SK-N-SH (cell line): ENCODE data around the gene NPFF. TPM values are rescaled to one million over a fixed set of nuclear protein-coding genes. Genes with fewer than 3 reads are reported as not detected.

Experiments used
- CTCF ChIA-PET: fragments of 300-600, 350-600 bp; formaldehyde crosslinking; extraction: SDS; loops from one replicate; lab custom pipeline; 2021; lab: Yijun Ruan, JAX
- POLR2A ChIA-PET: fragments of 350-600 bp; sonication (Branson Sonifier 250); formaldehyde crosslinking; extraction: SDS; loops from one replicate; lab custom pipeline; 2020; ENCODE audit warnings: antibody characterized with exemption, inconsistent platforms; lab: Yijun Ruan, JAX
- DNase-seq: peaks from one replicate; pipeline ENCODE4 v3.0.0; 2012
- H2AFZ ChIP-seq: fragments of 200-600 bp; sonication (generic); 2 replicates; pipeline ENCODE4 v1.8.1; 2016; ENCODE audit warnings: antibody characterized with exemption, mild to moderate bottlenecking, low read depth
- H3F3A ChIP-seq: fragments of 200-600 bp; sonication (generic); replicated peaks from 2 replicates; pipeline ENCODE3; 2016; ENCODE audit warnings: antibody characterized with exemption, mild to moderate bottlenecking; ENCODE audit not compliant: insufficient read depth
- H3K27ac ChIP-seq, 2 experiments: fragments of 200-500 bp in 1 of 2; fragments of 200-600 bp in 1 of 2; sonication (Bioruptor generic) in 1 of 2; sonication (generic), shearing (Covaris generic) in 1 of 2; 2 replicates each; pipeline versions ENCODE4 v1.5.1 to v1.6.1; 2014 to 2016; ENCODE audit warnings: low read depth in 2 of 2, inconsistent platforms in 1 of 2, low read length in 1 of 2, mild to moderate bottlenecking in 1 of 2, mixed read lengths in 1 of 2
- H3K27me3 ChIP-seq: fragments of 200-600 bp; sonication (generic), shearing (Covaris generic); 2 replicates; pipeline ENCODE4 v1.6.1; 2016; ENCODE audit warnings: mixed run types; ENCODE audit not compliant: insufficient read depth
- H3K36me3 ChIP-seq, 2 experiments: fragments of 200-500 bp in 1 of 2; fragments of 200-600 bp in 1 of 2; sonication (Bioruptor generic) in 1 of 2; sonication (generic) in 1 of 2; replicated peaks in 1 of 2; 2 replicates each; pipeline versions ENCODE3 to v1.5.1; 2014 to 2016; ENCODE audit warnings: low read length in 1 of 2, mild to moderate bottlenecking in 1 of 2; ENCODE audit not compliant: insufficient read depth in 2 of 2, control insufficient read depth in 1 of 2
- H3K4me1 ChIP-seq, 2 experiments: fragments of 200-500 bp in 1 of 2; fragments of 200-600 bp in 1 of 2; sonication (Bioruptor generic) in 1 of 2; sonication (generic), shearing (Covaris generic) in 1 of 2; 2 replicates each; pipeline versions ENCODE4 v1.5.1 to v1.6.1; 2014 to 2016; ENCODE audit warnings: low read depth in 1 of 2, low read length in 1 of 2, mixed run types in 1 of 2; ENCODE audit not compliant: insufficient read depth in 2 of 2, control insufficient read depth in 1 of 2
- H3K4me2 ChIP-seq: fragments of 200-600 bp; sonication (generic), shearing (Covaris generic); 2 replicates; pipeline ENCODE4 v1.6.1; 2017; ENCODE audit warnings: mixed run types
- H3K4me3 ChIP-seq, 2 experiments: fragments of 200-500 bp in 1 of 2; fragments of 200-600 bp in 1 of 2; sonication (Bioruptor generic) in 1 of 2; sonication (generic), shearing (Covaris generic) in 1 of 2; 2 replicates each; pipeline versions ENCODE4 v1.5.1 to v1.8.1; 2014 to 2016; ENCODE audit warnings: low read depth in 2 of 2, inconsistent platforms in 1 of 2, low read length in 1 of 2, mild to moderate bottlenecking in 1 of 2, mixed read lengths in 1 of 2, moderate library complexity in 1 of 2
- H3K79me2 ChIP-seq: fragments of 200-600 bp; sonication (generic); 2 replicates; pipeline ENCODE4 v1.8.1; 2017; ENCODE audit warnings: mild to moderate bottlenecking; ENCODE audit not compliant: insufficient read depth
- H3K9ac ChIP-seq: fragments of 200-600 bp; sonication (generic); 2 replicates; pipeline ENCODE4 v1.6.1; 2017; ENCODE audit warnings: mixed run types
- H3K9me2 ChIP-seq: fragments of 200-600 bp; sonication (generic); 2 replicates; pipeline ENCODE4 v1.6.1; 2017; ENCODE audit warnings: mixed run types
- H3K9me3 ChIP-seq: fragments of 200-600 bp; sonication (generic); 2 replicates; pipeline ENCODE4 v1.6.1; 2017; ENCODE audit warnings: mixed run types, mild to moderate bottlenecking, moderate library complexity
- H4K20me1 ChIP-seq: fragments of 200-600 bp; sonication (generic); 2 replicates; pipeline ENCODE4 v1.6.1; 2017; ENCODE audit warnings: mild to moderate bottlenecking, mixed run types; ENCODE audit not compliant: insufficient read depth
- CTCF ChIP-seq: fragments of 200-600 bp; sonication (generic); IDR thresholded peaks from 2 replicates; pipeline ENCODE4 v1.6.1; 2017; ENCODE audit warnings: antibody characterized with exemption, mild to moderate bottlenecking, moderate library complexity
- ELF1 ChIP-seq: IDR thresholded peaks from 2 replicates; pipeline ENCODE4 v1.4.0; 2012
- EZH2phosphoT487 ChIP-seq: fragments of 200-600 bp; sonication (generic); IDR thresholded peaks from 2 replicates; pipeline ENCODE4 v1.6.1; 2017; ENCODE audit warnings: low read depth, mixed run types, mild to moderate bottlenecking, antibody characterized with exemption, moderate library complexity, borderline replicate concordance
- FOSL2 ChIP-seq: IDR thresholded peaks from 2 replicates; pipeline ENCODE4 v1.4.0; 2012; ENCODE audit warnings: low read depth, mild to moderate bottlenecking, moderate library complexity, borderline replicate concordance
- IRF3 ChIP-seq: fragments of 150-350 bp; IDR thresholded peaks from 2 replicates; pipeline ENCODE4 v1.6.1; 2016; ENCODE audit warnings: mild to moderate bottlenecking, low read depth, low read length
- JUND ChIP-seq: IDR thresholded peaks from 2 replicates; pipeline ENCODE4 v1.4.0; 2012
- NFIC ChIP-seq: IDR thresholded peaks from 2 replicates; pipeline ENCODE4 v1.4.0; 2012; ENCODE audit warnings: borderline replicate concordance
- NRF1 ChIP-seq: IDR thresholded peaks from 2 replicates; pipeline ENCODE4 v1.6.1; 2012; ENCODE audit warnings: low read depth, mild to moderate bottlenecking, low read length
- POLR2AphosphoS5 ChIP-seq: IDR thresholded peaks from 2 replicates; pipeline ENCODE4 v1.6.1; 2012; ENCODE audit warnings: low read depth, low read length
- RAD21 ChIP-seq: IDR thresholded peaks from 2 replicates; pipeline ENCODE4 v1.6.1; 2012; ENCODE audit warnings: mild to moderate bottlenecking, low read length
- REST ChIP-seq: IDR thresholded peaks from 2 replicates; pipeline ENCODE4 v1.6.1; 2012; ENCODE audit warnings: mild to moderate bottlenecking, low read depth, low read length, moderate library complexity
- RFX5 ChIP-seq: IDR thresholded peaks from 2 replicates; pipeline ENCODE4 v1.6.1; 2012; ENCODE audit warnings: mild to moderate bottlenecking, improper control_type of control experiment, low read length
- RXRA ChIP-seq: IDR thresholded peaks from 2 replicates; pipeline ENCODE4 v1.4.0; 2012; ENCODE audit warnings: low read depth, mild to moderate bottlenecking, borderline replicate concordance
- SIN3A ChIP-seq: IDR thresholded peaks from 2 replicates; pipeline ENCODE4 v1.6.1; 2012; ENCODE audit warnings: low read depth, mild to moderate bottlenecking, low read length, moderate library complexity, borderline replicate concordance
- TCF12 ChIP-seq: IDR thresholded peaks from 2 replicates; pipeline ENCODE4 v1.4.0; 2012
- TEAD4 ChIP-seq: IDR thresholded peaks from 2 replicates; pipeline ENCODE4 v1.4.0; 2012; ENCODE audit warnings: mild to moderate bottlenecking, borderline replicate concordance; ENCODE audit not compliant: insufficient read depth
- USF1 ChIP-seq: IDR thresholded peaks from 2 replicates; pipeline ENCODE4 v1.4.0; 2012; ENCODE audit warnings: low read depth, borderline replicate concordance
- USF2 ChIP-seq: fragments of 150-350 bp; IDR thresholded peaks from 2 replicates; pipeline ENCODE4 v1.6.1; 2017; ENCODE audit warnings: antibody characterized with exemption, low read length, low read depth, borderline replicate concordance
- ZBTB33 ChIP-seq: IDR thresholded peaks from 2 replicates; pipeline ENCODE4 v1.4.0; 2012; ENCODE audit warnings: low read depth, borderline replicate concordance
- WGBS: methylation state at CpG from one replicate; pipeline ENCODE4 v1.1.6; 2017; ENCODE audit warnings: low lambda C conversion rate; 5-methylcytosine and 5-hydroxymethylcytosine counted together
- polyA plus RNA-seq, 3 experiments: library from polyadenylated mRNA; depleted of rRNA; stranded (reverse); fragments of >200 nt; gene quantifications; 2 replicates each; pipeline ENCODE4 v1.2.3, GENCODE V29; 2012

Gene NPFF
- polyA plus RNA-seq, 1 of the 3 experiments (the other 2 are of a cell fraction): 0.13 TPM

- 98% methylated on average over 3 of the region's 3 CpGs for WGBS
- ChIA-PET POLR2A (no interaction called here), CTCF (interaction anchor here (1.3 kb wide), 1 partner anchor 28 kb away, joined by 3 read pairs; no protein-coding TSS in a partner anchor)
These were observed 29.7 kb upstream of the NPFF start for GRCh38 chr12:53536962-53537361.

More at GRCh38 chr12:53536962-53537361, 29.7 kb upstream of the NPFF start:
- no peaks in the 10 kb centered on the region for H4K20me1 ChIP-seq
- H3K4me3 ChIP-seq: no peak overlapping the region
- no peaks in the 10 kb centered on the region for H3K27me3 ChIP-seq
- no peak overlapping the region for H2AFZ ChIP-seq
- H3K4me2 ChIP-seq: no peak overlapping the region
- peaks cover 34 to 68% of the 10 kb centered on the region in 2 experiments for H3K36me3 ChIP-seq
- H3K79me2 ChIP-seq: no peaks in the 10 kb centered on the region
- H3K9me3 ChIP-seq: no peaks in the 10 kb centered on the region
- H3K4me1 ChIP-seq: no peaks in the 10 kb centered on the region
- H3K27ac ChIP-seq: no peak overlapping the region
- H3F3A ChIP-seq: no peaks in the 10 kb centered on the region
- TF ChIP-seq NFIC (no peak), POLR2AphosphoS5 (no peak), SIN3A (no peak), ELF1 (no peak), USF2 (no peak), FOSL2 (no peak), TCF12 (no peak), EZH2phosphoT487 (no peak), USF1 (no peak), IRF3 (no peak), TEAD4 (no peak), CTCF (no peak), RAD21 (no peak), RFX5 (no peak), REST (no peak), RXRA (no peak), NRF1 (no peak), ZBTB33 (no peak), JUND (no peak)
- H3K9me2 ChIP-seq: no peaks in the 10 kb centered on the region
- DNase-seq: no peak
- no peak overlapping the region for H3K9ac ChIP-seq
